GM18498 (cell line): ENCODE data around the gene THAP4.

Experiments used
- ATAC-seq: cut with Tn5 transposase; IDR thresholded peaks from one replicate; pipeline ENCODE4 v1.9.1; 2021; ENCODE audit warnings: mild to moderate bottlenecking, moderate library complexity; ENCODE audit not compliant: unreplicated experiment

Gene THAP4

DNA sequence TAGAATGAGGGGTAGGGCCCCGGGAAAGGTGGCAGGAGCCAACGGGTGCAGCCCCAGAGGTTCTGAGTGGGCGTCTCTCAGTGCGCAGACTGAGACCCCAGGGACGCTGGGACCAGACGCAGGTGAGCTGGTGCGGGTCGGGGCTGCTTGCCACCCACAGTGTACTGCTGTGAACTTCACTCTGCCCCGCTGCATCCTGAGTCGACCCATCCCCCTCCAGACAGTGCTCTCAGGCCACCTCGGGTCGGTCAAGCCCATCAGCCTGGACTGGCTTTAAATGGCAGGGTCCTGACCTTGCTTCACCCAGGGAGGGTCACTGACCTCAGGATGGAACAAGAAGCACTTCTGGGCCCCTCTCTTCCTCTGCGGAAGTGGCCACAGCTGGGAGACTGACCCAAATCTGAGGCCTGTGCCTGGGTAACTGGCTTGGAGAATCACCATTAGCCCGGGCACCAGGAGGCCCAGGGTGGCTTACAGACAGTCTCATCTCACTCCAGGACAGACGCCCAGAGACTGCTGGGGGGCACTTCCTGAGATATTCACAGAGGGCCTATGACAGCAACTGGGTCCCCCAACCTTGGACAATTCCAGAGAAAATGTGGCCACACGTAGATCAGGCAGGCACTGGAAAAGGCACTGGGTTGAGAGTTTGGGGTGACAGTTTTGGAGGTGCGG is 102.1 kb downstream of the THAP4 start:
- no peak for ATAC-seq
